Subcutaneous adipose tissue (tissue), 4 donors: Measurements from ENCODE around the gene GRID1. TPM values are rescaled to one million over a fixed set of nuclear protein-coding genes. Genes with fewer than 3 reads are reported as not detected.

Source experiments
- total RNA-seq, 4 donors: library from RNA; depleted of rRNA; stranded (reverse); fragments of >200 nt; gene quantifications; one replicate each; pipeline ENCODE4 v1.1.0, GENCODE V29; 2016
- TF ChIP-seq, protein P1 (sequence below): fragments of 450-650 bp; IDR thresholded peaks from one replicate; pipeline ENCODE4 v1.5.1; 2016; ENCODE audit warnings: low read depth, mild to moderate bottlenecking, control low read depth, antibody characterized with exemption, moderate library complexity

The GRID1 gene
- total RNA-seq, 4 donors from 2014 or later: 0.49 to 2.0 (median 1.1) TPM

GRCh38 chr10:85971494-85971893, 395.1 kb downstream of the GRID1 start:
- TF ChIP-seq, protein P1, sequence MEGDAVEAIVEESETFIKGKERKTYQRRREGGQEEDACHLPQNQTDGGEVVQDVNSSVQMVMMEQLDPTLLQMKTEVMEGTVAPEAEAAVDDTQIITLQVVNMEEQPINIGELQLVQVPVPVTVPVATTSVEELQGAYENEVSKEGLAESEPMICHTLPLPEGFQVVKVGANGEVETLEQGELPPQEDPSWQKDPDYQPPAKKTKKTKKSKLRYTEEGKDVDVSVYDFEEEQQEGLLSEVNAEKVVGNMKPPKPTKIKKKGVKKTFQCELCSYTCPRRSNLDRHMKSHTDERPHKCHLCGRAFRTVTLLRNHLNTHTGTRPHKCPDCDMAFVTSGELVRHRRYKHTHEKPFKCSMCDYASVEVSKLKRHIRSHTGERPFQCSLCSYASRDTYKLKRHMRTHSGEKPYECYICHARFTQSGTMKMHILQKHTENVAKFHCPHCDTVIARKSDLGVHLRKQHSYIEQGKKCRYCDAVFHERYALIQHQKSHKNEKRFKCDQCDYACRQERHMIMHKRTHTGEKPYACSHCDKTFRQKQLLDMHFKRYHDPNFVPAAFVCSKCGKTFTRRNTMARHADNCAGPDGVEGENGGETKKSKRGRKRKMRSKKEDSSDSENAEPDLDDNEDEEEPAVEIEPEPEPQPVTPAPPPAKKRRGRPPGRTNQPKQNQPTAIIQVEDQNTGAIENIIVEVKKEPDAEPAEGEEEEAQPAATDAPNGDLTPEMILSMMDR: no peak

GRCh38 chr10:85967594-85967993, 399.0 kb downstream of the GRID1 start:
- TF ChIP-seq, protein P1: no peak

GRCh38 chr10:85961479-85962067, 405.0 kb downstream of the GRID1 start:
- TF ChIP-seq, protein P1: no peak

GRCh38 chr10:85961073-85961472, 405.5 kb downstream of the GRID1 start:
- TF ChIP-seq, protein P1: no peak

- TF ChIP-seq, protein P1: no peak
Observed at GRCh38 chr10:85959239-85959638, 407.4 kb downstream of the GRID1 start.

- TF ChIP-seq, protein P1: no peak
Observed at GRCh38 chr10:85950921-85951320, 415.7 kb downstream of the GRID1 start.

- TF ChIP-seq, protein P1: no peak
Observed at GRCh38 chr10:85946713-85947326, 419.8 kb downstream of the GRID1 start.
